Panc1 (cell line): ENCODE results near the gene NETO1. TPM values are rescaled to one million over a fixed set of nuclear protein-coding genes. Genes with fewer than 3 reads are reported as not detected.

Experiments used
- ATAC-seq: fragments of 200-7000 bp; cut with Tn5 transposase; 2 replicates; pipeline ENCODE4 v1.9.1; 2020; ENCODE audit warnings: mild to moderate bottlenecking, moderate library complexity
- BruUV-seq: library from RNA; stranded (reverse); fragments of 400-500 nt; replicated peaks from 2 replicates; lab custom pipeline; 2021; lab: Mats Ljungman, UMichigan
- CTCF ChIA-PET: fragments of 300-600 bp; sonication (Branson Sonifier 250); formaldehyde crosslinking; loops from one replicate; lab custom pipeline; 2022; ENCODE audit warnings: antibody characterized with exemption; lab: Charles Lee
- POLR2A ChIA-PET: fragments of 300-600 bp; sonication (Branson Sonifier 250); formaldehyde crosslinking; loops from one replicate; lab custom pipeline; 2022; ENCODE audit warnings: antibody characterized with exemption; lab: Charles Lee
- DNase-seq: peaks from one replicate; pipeline ENCODE4 v3.0.0-alpha.2; 2010; ENCODE audit warnings: low read depth, low spot score
- H3K27ac ChIP-seq: 2 replicates; pipeline ENCODE4 v1.5.1; 2011; ENCODE audit warnings: mild to moderate bottlenecking, low read length, inconsistent platforms
- H3K27me3 ChIP-seq: fragments of 200-500 bp; sonication (Bioruptor generic); 2 replicates; pipeline ENCODE4 v1.6.0; 2014; ENCODE audit warnings: low read length, inconsistent platforms; ENCODE audit not compliant: control insufficient read depth, insufficient read depth
- H3K36me3 ChIP-seq: fragments of 200-500 bp; sonication (Bioruptor generic); 2 replicates; pipeline ENCODE4 v1.5.1; 2014; ENCODE audit warnings: inconsistent platforms, mild to moderate bottlenecking, low read length, moderate library complexity; ENCODE audit not compliant: control insufficient read depth, insufficient read depth
- H3K4me1 ChIP-seq: 2 replicates; pipeline ENCODE4 v1.5.1; 2011; ENCODE audit warnings: inconsistent platforms, mild to moderate bottlenecking, low read length, moderate library complexity; ENCODE audit not compliant: control insufficient read depth, insufficient read depth
- H3K4me3 ChIP-seq, 2 experiments: 2 replicates each; pipeline ENCODE4 v1.5.1; 2011 to 2012; ENCODE audit warnings: low read depth in 2 of 2, low read length in 2 of 2, mild to moderate bottlenecking in 2 of 2, inconsistent platforms in 1 of 2, moderate library complexity in 1 of 2
- H3K9me3 ChIP-seq: fragments of 200-500 bp; sonication (Bioruptor generic); 2 replicates; pipeline ENCODE4 v1.5.1; 2014; ENCODE audit warnings: low read depth, mild to moderate bottlenecking, inconsistent platforms, low read length, moderate library complexity; ENCODE audit not compliant: control insufficient read depth, insufficient read depth
- CTCF ChIP-seq: fragments of 450-650 bp; IDR thresholded peaks from 2 replicates; pipeline ENCODE4 v1.5.1; 2017; ENCODE audit warnings: mild to moderate bottlenecking
- POLR2AphosphoS5 ChIP-seq: IDR thresholded peaks from 2 replicates; pipeline ENCODE4 v1.6.1; 2012; ENCODE audit warnings: mild to moderate bottlenecking, low read depth, low read length, moderate library complexity
- REST ChIP-seq, 2 experiments: IDR thresholded peaks; 2 replicates each; pipeline ENCODE4 v1.6.1; 2011 to 2012; ENCODE audit warnings: low read depth in 2 of 2, control low read depth in 1 of 2, low read length in 1 of 2, mild to moderate bottlenecking in 1 of 2, moderate library complexity in 1 of 2; ENCODE audit not compliant: insufficient read depth in 1 of 2
- SIN3A ChIP-seq: IDR thresholded peaks from 2 replicates; pipeline ENCODE4 v1.6.1; 2012; ENCODE audit warnings: low read depth, mild to moderate bottlenecking, low read length, moderate library complexity, borderline replicate concordance; ENCODE audit not compliant: insufficient read depth
- TCF7L2 ChIP-seq: IDR thresholded peaks from 2 replicates; pipeline ENCODE4 v1.6.1; 2011; ENCODE audit warnings: mild to moderate bottlenecking, low read depth, low read length, inconsistent platforms
- in situ Hi-C: cut with HindIII; loops from 2 replicates; pipeline ENCODE4 v1.10.0; 2016; ENCODE audit warnings: low sequenced_read_pairs, low pct_unique_long_range_greater_than_20kb
- intact Hi-C: fragments of 100-400 bp; cut with micrococcal nuclease; formaldehyde crosslinking; loops from one replicate; pipeline ENCODE4 v1.10.0; 2022; ENCODE audit not compliant: unreplicated experiment
- total RNA-seq: library from RNA; stranded (reverse); gene quantifications from one replicate; pipeline ENCODE4 v1.2.1, GENCODE V29; 2021; ENCODE audit not compliant: unreplicated experiment

Gene NETO1
- total RNA-seq, 1 experiment from 2014 or later = not detected

DNA sequence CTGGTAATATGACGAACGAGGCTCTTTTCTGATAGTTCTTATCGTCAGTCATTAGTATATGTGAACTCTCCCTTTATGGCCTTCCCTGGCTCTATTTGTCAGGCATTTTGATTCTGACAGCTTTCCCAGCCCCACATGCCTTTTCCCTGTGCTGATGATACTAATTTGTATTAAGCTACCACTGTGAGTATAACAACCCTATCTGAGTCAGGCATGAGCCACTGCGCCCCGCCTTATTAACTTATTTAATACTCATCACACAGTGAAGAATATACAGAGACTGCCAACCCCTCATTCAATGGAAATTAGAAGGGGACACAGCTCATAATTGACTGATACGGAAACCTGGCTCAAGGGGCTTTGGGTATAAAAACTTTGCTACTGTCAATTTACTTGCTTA is 140.0 kb downstream of the NETO1 start:
- no TSS peak for BruUV-seq
- no peak for DNase-seq
- in situ Hi-C loops (no loop called here), intact Hi-C loops (no loop called here)
- no peaks in the 10 kb centered on the region for H3K9me3 ChIP-seq
- CTCF ChIA-PET = no interaction called here
- H3K4me3 ChIP-seq = no peak overlapping the region
- no peaks in the 10 kb centered on the region for H3K4me1 ChIP-seq
- no peak overlapping the region for H3K27ac ChIP-seq
- POLR2A ChIA-PET = no interaction called here
- TF ChIP-seq REST (IDR thresholded peaks at IDR 0.05; ENCODE audit: insufficient read depth in 1 of 2, low read depth in 2 of 2, low read length in 1 of 2) (no peak), POLR2AphosphoS5 (no peak), CTCF (no peak), TCF7L2 (no peak), SIN3A (no peak)
- ATAC-seq = no peak
- no peaks in the 10 kb centered on the region for H3K36me3 ChIP-seq
- H3K27me3 ChIP-seq = no peaks in the 10 kb centered on the region

- in situ Hi-C loops = no loop called here
Measured at GRCh38 chr18:72727038-72727655, 140.6 kb downstream of the NETO1 start.

More at GRCh38 chr18:72727038-72727655, 140.6 kb downstream of the NETO1 start:
- ATAC-seq (no peak), DNase-seq (no peak)
- no peak overlapping the region for H3K4me3 ChIP-seq
- no peaks in the 10 kb centered on the region for H3K9me3 ChIP-seq
- no peaks in the 10 kb centered on the region for H3K4me1 ChIP-seq
- H3K27me3 ChIP-seq = no peaks in the 10 kb centered on the region
- TF ChIP-seq CTCF (no peak), REST (IDR thresholded peaks at IDR 0.05; ENCODE audit: insufficient read depth in 1 of 2, low read depth in 2 of 2, low read length in 1 of 2) (no peak), TCF7L2 (no peak), SIN3A (no peak), POLR2AphosphoS5 (no peak)
- intact Hi-C loops = no loop called here
- H3K27ac ChIP-seq = no peak overlapping the region
- BruUV-seq = no TSS peak
- CTCF ChIA-PET = no interaction called here
- POLR2A ChIA-PET = no interaction called here
- no peaks in the 10 kb centered on the region for H3K36me3 ChIP-seq
